A172 (cell line): ENCODE measurements around the gene NTM. TPM values are rescaled to one million over a fixed set of nuclear protein-coding genes. Genes with fewer than 3 reads are reported as not detected.
"Not testable (repeated sequence)": the region's sequence is repeated elsewhere in the genome, so short reads cannot be mapped to it uniquely, and the experiment has no call there.

Experiments used
- DNase-seq: peaks from one replicate; pipeline ENCODE4 v3.0.0-alpha.2; 2015; ENCODE audit warnings: low spot score
- total RNA-seq: library from RNA; depleted of rRNA; stranded (reverse); fragments of >200 nt; shearing (Covaris generic); gene quantifications from 2 replicates; pipeline ENCODE4 v1.2.3, GENCODE V29; 2014

The NTM gene
- total RNA-seq, 1 experiment from 2014 or later, result 1.4 TPM

GRCh38 chr11:131422029-131422428, 51.6 kb downstream of the NTM start:
- DNase-seq, result no peak

DNA sequence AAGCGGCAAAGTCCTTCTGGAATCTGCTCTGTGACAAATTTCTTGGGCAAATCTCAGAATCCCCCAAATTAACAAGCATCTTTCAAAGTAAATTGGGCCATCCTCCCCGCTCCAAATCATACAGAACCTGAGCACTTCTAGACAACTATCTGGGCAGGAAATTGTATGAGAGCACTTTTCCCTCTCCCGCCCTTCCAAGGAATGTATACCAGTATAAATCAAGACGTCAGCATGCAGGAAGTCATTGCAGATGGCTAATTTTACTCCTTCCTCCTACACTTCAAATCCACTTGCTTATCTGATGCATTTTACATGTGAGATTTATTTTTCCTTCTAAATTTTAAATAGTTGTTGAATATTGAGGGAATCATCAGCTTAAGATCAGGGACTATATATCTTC, 52.1 kb downstream of the NTM start:
- DNase-seq, result peak; percentile 44

DNA sequence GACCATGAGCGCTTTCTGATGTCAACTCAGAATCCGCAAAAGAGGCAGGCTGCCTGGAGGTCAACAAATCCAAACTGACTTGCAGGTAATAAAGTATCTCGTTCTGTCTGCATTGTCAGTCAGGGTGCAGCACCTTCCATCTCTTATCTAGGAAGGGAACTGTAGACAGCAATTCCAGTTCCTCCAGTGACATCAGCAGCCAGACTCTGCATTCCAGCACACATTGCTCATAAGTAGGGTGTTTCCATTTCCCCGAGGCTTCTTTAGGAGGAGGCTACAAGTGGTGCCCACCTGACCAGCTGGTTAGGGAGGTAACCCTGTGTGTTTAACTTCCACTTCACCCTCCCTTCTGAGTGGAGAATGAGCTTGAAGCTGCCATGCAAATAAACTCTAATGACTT, 53.3 kb downstream of the NTM start:
- peak; percentile 62 for DNase-seq

DNA sequence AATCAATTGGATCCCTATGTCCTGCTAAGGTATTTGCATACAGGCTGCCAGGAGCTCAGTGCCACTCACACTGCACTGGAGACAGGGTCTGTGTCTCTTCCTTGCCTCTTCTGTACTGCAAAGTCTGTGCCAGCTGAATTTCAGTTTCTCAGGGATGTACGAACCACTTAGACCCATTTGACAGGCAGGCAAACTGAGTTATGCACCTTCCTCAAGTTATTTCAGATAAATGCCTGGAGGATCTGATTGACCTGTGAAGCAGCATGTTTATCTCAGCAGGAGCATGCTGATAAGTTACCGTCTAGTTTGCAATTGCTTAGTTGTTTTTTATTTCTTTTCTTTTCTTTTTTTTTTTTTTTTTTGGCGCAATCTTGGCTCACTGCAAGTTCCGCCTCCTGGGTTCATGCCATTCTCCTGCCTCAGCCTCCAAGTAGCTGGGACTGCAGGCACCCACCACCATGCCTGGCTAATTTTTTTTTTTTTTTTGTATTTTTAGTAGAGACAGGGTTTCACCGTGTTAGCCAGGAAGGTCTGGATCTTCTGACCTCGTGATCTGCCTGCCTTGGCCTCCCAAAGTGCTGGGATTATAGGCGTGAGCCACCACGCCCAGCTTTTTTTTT, 54.0 kb downstream of the NTM start:
- DNase-seq, result not testable (repeated sequence)

DNA sequence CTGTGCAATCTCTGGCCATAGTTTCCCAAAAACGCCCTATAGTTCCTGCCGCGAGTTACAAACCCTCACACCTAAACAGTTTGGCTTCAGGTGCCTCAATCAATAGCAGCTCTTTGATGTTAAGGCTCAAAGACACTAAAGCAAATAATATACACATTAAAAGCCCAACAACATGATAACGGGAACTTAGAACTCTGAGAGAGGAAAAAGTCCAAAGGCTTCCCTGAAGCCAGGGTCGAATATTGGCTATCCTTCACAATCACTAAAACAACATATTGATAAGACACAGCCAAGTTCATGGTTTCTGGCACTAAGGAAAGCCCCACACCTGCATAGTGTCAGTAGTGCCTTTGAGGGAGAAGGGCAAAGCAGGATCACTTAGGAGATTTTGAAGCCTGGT, 54.9 kb downstream of the NTM start:
- no peak for DNase-seq

- no peak for DNase-seq
These were observed 58.4 kb downstream of the NTM start for GRCh38 chr11:131428853-131429252.

DNA sequence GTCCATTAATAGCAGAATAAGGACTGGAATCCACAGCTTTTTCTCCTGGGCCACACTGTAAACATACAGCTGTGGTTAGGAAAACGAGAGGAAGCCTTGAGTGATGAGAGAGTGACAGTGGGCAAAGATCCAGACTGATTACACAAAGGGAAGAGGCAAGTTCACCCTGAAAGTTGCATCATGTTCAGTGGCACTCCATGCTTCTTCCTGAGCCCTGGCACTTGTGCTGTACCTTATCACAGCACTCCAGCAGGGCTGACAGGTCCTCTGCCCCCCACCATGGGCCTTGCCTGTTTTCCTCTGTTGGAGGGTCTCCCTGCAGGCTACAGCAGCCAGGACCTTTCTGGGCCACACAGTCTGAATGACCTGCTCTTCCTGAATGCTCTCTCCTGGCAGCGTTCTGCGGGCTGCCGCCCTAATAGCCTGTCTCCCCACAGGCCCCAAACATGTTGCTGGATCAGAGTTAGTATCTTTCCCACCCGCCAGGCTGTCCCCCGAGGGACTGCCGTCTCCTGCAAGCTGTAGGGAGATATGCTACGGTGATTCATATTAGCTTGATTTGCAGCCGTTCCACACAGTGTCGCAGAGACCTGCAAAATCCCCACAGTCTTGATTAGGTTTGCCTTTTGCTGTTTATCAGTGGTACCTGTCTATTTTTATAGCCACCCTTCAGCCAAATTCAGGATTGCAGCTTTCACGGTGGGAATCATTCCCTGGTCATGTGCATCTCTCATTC, 60.2 kb downstream of the NTM start:
- DNase-seq, result no peak

GRCh38 chr11:131441051-131441810, 70.8 kb downstream of the NTM start:
- no peak for DNase-seq

DNA sequence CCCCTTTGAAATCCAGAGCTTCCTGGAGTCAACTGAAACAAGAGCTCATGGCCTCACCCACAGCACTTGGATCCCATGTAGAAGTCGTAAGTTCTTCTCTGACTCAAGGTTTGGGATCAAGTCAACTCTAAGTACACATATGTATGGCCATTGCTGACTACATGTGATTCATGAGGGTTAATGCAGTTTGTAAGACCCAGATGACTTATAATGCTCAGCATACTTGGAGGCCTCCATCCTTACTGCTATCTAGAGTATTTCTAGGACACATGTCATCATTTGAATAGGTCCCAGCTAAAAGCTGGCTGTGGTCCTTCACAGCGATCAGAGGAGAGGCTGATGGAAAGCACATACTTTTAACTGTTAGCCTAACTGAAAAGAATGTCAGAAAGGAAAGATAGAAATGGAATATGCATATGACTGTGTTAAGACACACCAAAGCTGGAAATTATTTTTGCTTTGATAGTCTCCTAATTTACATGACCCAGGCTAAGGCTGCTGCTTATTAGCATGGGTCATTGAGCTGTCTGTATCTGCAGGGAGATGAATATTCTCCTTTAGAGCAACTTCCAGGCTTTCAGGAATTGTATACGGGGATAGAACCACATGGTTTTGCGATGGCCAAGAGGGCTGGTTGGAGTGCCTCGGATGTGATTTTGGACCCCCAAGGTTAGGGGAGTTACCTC, 76.3 kb downstream of the NTM start:
- DNase-seq, result no peak

GRCh38 chr11:131447277-131447815, 76.9 kb downstream of the NTM start:
- DNase-seq, result no peak

GRCh38 chr11:131447898-131448297, 77.5 kb downstream of the NTM start:
- DNase-seq, result no peak

- DNase-seq, result no peak
These were observed 78.9 kb downstream of the NTM start for GRCh38 chr11:131449036-131450019.

GRCh38 chr11:131454490-131454889, 84.1 kb downstream of the NTM start:
- no peak for DNase-seq

- no peak for DNase-seq
These were observed 84.6 kb downstream of the NTM start for GRCh38 chr11:131454989-131455388.

DNA sequence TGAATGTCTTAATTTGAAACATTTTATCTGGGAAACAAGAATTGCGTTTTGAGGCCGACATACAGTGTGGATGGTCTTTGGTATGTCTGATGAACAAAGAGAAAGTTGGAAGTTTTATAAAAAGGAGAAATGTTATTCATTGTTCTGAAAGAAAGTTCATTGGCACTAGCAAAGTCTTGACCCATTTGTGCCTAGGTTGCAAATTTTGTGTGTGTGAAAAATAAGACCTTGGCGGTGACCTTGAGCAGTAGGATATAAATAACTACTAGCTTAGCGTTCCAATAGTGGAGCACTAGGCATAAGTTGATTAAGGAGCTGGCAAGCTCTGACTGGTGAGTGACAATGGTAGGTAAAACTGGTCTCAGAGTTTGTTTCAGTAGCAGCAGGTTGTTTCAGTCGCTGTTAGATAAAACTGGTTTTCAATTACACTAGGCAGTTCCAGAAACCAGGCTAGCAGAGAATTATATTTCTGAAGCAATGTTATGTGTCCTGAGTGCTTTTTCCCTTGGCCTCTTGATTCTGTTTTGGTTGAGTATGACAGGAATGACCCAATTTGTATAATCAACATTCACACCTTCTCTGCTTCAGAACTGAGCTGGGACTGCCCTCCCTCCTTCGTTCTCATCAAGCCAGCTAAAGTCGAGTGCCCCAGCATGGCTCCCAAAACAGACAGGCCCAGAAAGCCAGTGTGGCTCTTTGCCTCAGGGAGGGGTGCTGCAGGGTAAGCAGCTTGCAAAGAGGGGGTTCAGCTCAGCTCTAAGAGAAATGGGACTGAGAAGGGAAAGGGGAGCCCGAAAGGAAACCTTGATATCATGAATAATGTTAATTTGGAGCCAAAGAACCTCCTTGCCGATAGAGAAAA, 85.7 kb downstream of the NTM start:
- no peak for DNase-seq

DNA sequence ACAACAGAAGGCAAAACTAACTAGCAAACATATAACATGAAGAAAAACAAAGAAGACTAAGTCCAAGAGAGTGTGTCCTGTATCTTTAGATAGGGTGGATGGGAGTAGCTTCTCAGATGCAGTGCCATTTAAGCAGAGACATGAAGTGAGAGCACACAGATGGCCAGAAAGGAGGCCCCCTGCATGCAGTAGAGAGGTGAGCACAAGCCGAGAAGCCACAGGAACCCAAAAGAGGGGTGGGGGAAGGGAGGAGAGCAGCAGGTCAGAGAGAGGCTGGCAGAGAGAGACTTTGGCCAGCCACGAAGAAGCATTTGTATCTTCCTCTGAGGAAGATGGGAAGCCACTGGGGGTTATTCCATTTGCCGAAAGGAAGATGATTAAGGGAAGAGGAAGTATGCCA, 86.7 kb downstream of the NTM start:
- no peak for DNase-seq

- no peak for DNase-seq
These were observed 88.0 kb downstream of the NTM start for GRCh38 chr11:131458421-131458820.

- DNase-seq, result no peak
These were observed 90.5 kb downstream of the NTM start for GRCh38 chr11:131460931-131461330.

DNA sequence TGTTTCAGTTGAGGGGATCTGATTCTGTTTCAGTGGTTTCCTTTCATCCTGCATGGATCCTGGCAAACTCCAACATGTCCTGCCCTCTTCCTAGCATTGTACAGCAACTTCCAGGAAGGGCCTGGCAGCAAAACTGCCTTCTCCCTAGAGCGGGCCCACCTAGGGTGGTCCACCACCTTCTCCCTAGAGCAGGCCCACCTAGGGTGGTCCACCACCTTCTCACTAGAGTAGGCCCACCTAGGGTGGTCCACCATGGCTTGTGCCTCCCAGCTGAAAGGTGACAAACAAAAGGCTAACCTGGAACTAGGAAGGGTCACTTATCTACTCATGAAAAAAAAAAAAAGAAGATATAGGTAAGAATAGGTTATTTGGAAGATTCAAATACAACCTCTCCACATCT, 92.2 kb downstream of the NTM start:
- no peak for DNase-seq

GRCh38 chr11:131463162-131463561, 92.7 kb downstream of the NTM start:
- DNase-seq, result no peak
